ENCODE results near the gene CCRL2. TPM values are rescaled to one million over a fixed set of nuclear protein-coding genes. Genes with fewer than 3 reads are reported as not detected.

The CCRL2 gene
- total and polyA plus RNA-seq, 4 donors = 11.0 to 95.9 (median 19.8) TPM

- peaks cover 0 to 4% (median 0%) of the 10 kb centered on the region in 4 donors for H3K36me3 ChIP-seq (ENCODE audit: control insufficient read depth in 4 of 4, insufficient read depth in 4 of 4, low read length in 4 of 4)
- H3K4me1 ChIP-seq (ENCODE audit: control insufficient read depth in 5 of 5, insufficient read depth in 5 of 5, low read length in 5 of 5) = no peaks in the 10 kb centered on the region
- H3K9me3 ChIP-seq (ENCODE audit: control insufficient read depth in 4 of 4, insufficient read depth in 3 of 4, low read length in 3 of 4) = no peaks in the 10 kb centered on the region
- H3K27ac ChIP-seq (ENCODE audit: low read depth in 1 of 2, low read length in 1 of 2) = no peak overlapping the region
- ATAC-seq (ENCODE audit: insufficient read depth, low FRiP score) = no peak
- no peak for DNase-seq
- no peak for TF ChIP-seq CTCF (IDR thresholded peaks at IDR 0.05; ENCODE audit: control extremely low read depth, extremely low read depth)
- H3K9ac ChIP-seq (ENCODE audit: insufficient read depth in 1 of 2, low read length in 2 of 2) = no peak overlapping the region
- no peak overlapping the region for H3K4me3 ChIP-seq
- H3K27me3 ChIP-seq (ENCODE audit: control insufficient read depth in 3 of 3, insufficient read depth in 3 of 3, low read length in 2 of 3) = peaks cover 0 to 3% (median 0%) of the 10 kb centered on the region in 3 donors
- 95 to 98% methylated on average over 14 of the region's 14 CpGs for WGBS, 2 donors
Measured at GRCh38 chr3:46456118-46456517, 49.1 kb downstream of the CCRL2 start.

Other genes starting within 250 kb of the CCRL2 start
- gene CCR1, start 198.9 kb upstream of the CCRL2 start, total RNA-seq = 10 to 100 TPM in 1 of 2 donors, 1 to 10 TPM in 1; 9.7 to 39.5 TPM
- gene CCR1, start 198.9 kb upstream of the CCRL2 start, polyA plus RNA-seq = 10 to 100 TPM; 11.1 to 95.2 TPM
- under 1 TPM; 0.15 to 0.88 TPM for gene CCR3, start 164.8 kb upstream of the CCRL2 start, total RNA-seq
- under 1 TPM in 1 of 2 donors, not detected in 1; 0.31 TPM for gene CCR3, start 164.8 kb upstream of the CCRL2 start, polyA plus RNA-seq
- 1 to 10 TPM; 8.0 to 8.8 TPM for gene CCR2, start 53.1 kb upstream of the CCRL2 start, total RNA-seq
- gene CCR2, start 53.1 kb upstream of the CCRL2 start, polyA plus RNA-seq = 10 to 100 TPM in 1 of 2 donors, 1 to 10 TPM in 1; 1.7 to 21.2 TPM
- gene CCR5, start 36.3 kb upstream of the CCRL2 start, total RNA-seq = 1 to 10 TPM; 2.2 to 4.4 TPM
- 10 to 100 TPM in 1 of 2 donors, 1 to 10 TPM in 1; 2.9 to 16.6 TPM for gene CCR5, start 36.3 kb upstream of the CCRL2 start, polyA plus RNA-seq
- 100 to 1,000 TPM; 102 to 188 TPM for gene LTF, start 57.6 kb downstream of the CCRL2 start, total RNA-seq
- 10 to 100 TPM; 12.9 to 99.4 TPM for gene LTF, start 57.6 kb downstream of the CCRL2 start, polyA plus RNA-seq
- not detected for gene RTP3, start 90.7 kb downstream of the CCRL2 start, total RNA-seq
- gene RTP3, start 90.7 kb downstream of the CCRL2 start, polyA plus RNA-seq = not detected
- 1 to 10 TPM; 1.1 to 3.1 TPM for gene LRRC2, start 159.0 kb downstream of the CCRL2 start, total RNA-seq
- gene LRRC2, start 159.0 kb downstream of the CCRL2 start, polyA plus RNA-seq = under 1 TPM; 0.09 to 0.39 TPM
- gene FAM240A, start 205.3 kb downstream of the CCRL2 start, total RNA-seq = not detected
- not detected for gene FAM240A, start 205.3 kb downstream of the CCRL2 start, polyA plus RNA-seq

Data from lung (tissue), 12 donors.